Gastroesophageal sphincter (tissue), 4 donors: ENCODE results near the gene ZNF606. TPM values are rescaled to one million over a fixed set of nuclear protein-coding genes. Genes with fewer than 3 reads are reported as not detected.

Experiments used
- ATAC-seq: fragments of 150-250 bp; one replicate; pipeline ENCODE4 v1.9.1; 2016; ENCODE audit warnings: mild to moderate bottlenecking, moderate library complexity
- H3K27ac ChIP-seq, 4 donors: fragments of 200-600 bp; sonication (generic) in 3 of 4; 1 replicate in 3 of 4; 2 replicates in 1 of 4; pipeline ENCODE4 v1.5.1; 2016 to 2019
- H3K27me3 ChIP-seq: fragments of 200-600 bp; sonication (generic); one replicate; pipeline ENCODE4 v1.5.1; 2019
- H3K36me3 ChIP-seq, 2 donors: fragments of 200-600 bp; sonication (generic); one replicate each; pipeline ENCODE4 v1.5.1; 2019; ENCODE audit warnings: control low read depth in 1 of 2
- H3K4me1 ChIP-seq, 3 donors: fragments of 200-600 bp; sonication (generic); 1 replicate in 2 of 3; 2 replicates in 1 of 3; pipeline ENCODE4 v1.5.1; 2016 to 2019; ENCODE audit warnings: control low read depth in 2 of 3
- H3K4me3 ChIP-seq, 2 donors: fragments of 200-600 bp; sonication (generic); one replicate each; pipeline ENCODE4 v1.5.1; 2019; ENCODE audit warnings: mild to moderate bottlenecking in 1 of 2, moderate library complexity in 1 of 2
- H3K9me3 ChIP-seq, 3 donors: fragments of 200-600 bp; sonication (generic); one replicate each; pipeline ENCODE4 v1.5.1; 2017 to 2019; ENCODE audit warnings: control low read depth in 2 of 3
- CTCF ChIP-seq, 4 experiments: fragments of 200-600 bp in 2 of 4; fragments of 450-650 bp in 2 of 4; sonication (generic) in 1 of 4; IDR thresholded peaks; one replicate each; pipeline ENCODE4 v1.5.1; 2017 to 2019; ENCODE audit warnings: antibody characterized with exemption in 4 of 4, mild to moderate bottlenecking in 2 of 4, moderate library complexity in 2 of 4
- EP300 ChIP-seq: sonication (generic); formaldehyde crosslinking; IDR thresholded peaks from one replicate; pipeline ENCODE4 v1.6.1; 2017; ENCODE audit warnings: antibody characterized with exemption, mild to moderate bottlenecking
- POLR2A ChIP-seq, 2 donors: fragments of 450-650 bp; IDR thresholded peaks; one replicate each; pipeline ENCODE4 v1.6.1; 2017; ENCODE audit warnings: antibody characterized with exemption in 2 of 2, mild to moderate bottlenecking in 2 of 2, moderate library complexity in 1 of 2
- POLR2AphosphoS5 ChIP-seq: sonication (generic); formaldehyde crosslinking; IDR thresholded peaks from one replicate; pipeline ENCODE4 v1.6.1; 2017; ENCODE audit warnings: antibody characterized with exemption
- WGBS, 2 donors: methylation state at CpG; one replicate each; pipeline ENCODE4 v1.1.5; 2018; ENCODE audit warnings: low coverage in 1 of 2; 5-methylcytosine and 5-hydroxymethylcytosine counted together
- total RNA-seq, 4 donors: library from RNA; depleted of rRNA; stranded (reverse); fragments of >200 nt; gene quantifications; one replicate each; pipeline ENCODE4 v1.1.0, GENCODE V29; 2016

ZNF606 gene
- total RNA-seq, 4 donors from 2014 or later: 6.0 to 49.0 (median 18.8) TPM

GRCh38 chr19:58045411-58046050 lies 42.9 kb upstream of the ZNF606 start:
- Histone ChIP-seq H3K36me3 (no peaks in the 10 kb centered on the region), H3K9me3 (peaks cover 0 to 98% (median 4%) of the 10 kb centered on the region in 3 donors), H3K4me3 (no peak overlapping the region), H3K4me1 (no peaks in the 10 kb centered on the region), H3K27ac (no peak overlapping the region), H3K27me3 (peaks cover 13% of the 10 kb centered on the region)
- 97% methylated on average over 6 of the region's 24 CpGs; no CpG with 5 or more reads in 1 of the 2 donors for WGBS, 2 donors
- no peak for ATAC-seq
- TF ChIP-seq EP300: no peak
- TF ChIP-seq CTCF (IDR thresholded peaks at IDR 0.05): no peak
- TF ChIP-seq POLR2AphosphoS5: no peak
- TF ChIP-seq POLR2A (IDR thresholded peaks at IDR 0.05): no peak

GRCh38 chr19:58044886-58045285 lies 42.3 kb upstream of the ZNF606 start:
- Histone ChIP-seq H3K4me1 (no peaks in the 10 kb centered on the region), H3K36me3 (no peaks in the 10 kb centered on the region), H3K9me3 (peaks cover 0 to 99% (median 4%) of the 10 kb centered on the region in 3 donors), H3K4me3 (no peak overlapping the region), H3K27ac (no peak overlapping the region), H3K27me3 (peaks cover 13% of the 10 kb centered on the region)
- TF ChIP-seq EP300: no peak
- no peak for TF ChIP-seq CTCF (IDR thresholded peaks at IDR 0.05)
- TF ChIP-seq POLR2A (IDR thresholded peaks at IDR 0.05): no peak
- TF ChIP-seq POLR2AphosphoS5: no peak
- WGBS, 2 donors: 88 to 98% methylated on average over 3 to 9 of the region's 26 CpGs
- ATAC-seq: no peak

- WGBS, 2 donors: 62 to 67% methylated on average over 1 to 22 of the region's 42 CpGs
- Histone ChIP-seq H3K36me3 (no peaks in the 10 kb centered on the region), H3K27ac (no peak overlapping the region), H3K4me3 (no peak overlapping the region), H3K27me3 (peaks cover 13% of the 10 kb centered on the region), H3K9me3 (peaks cover 0 to 96% (median 4%) of the 10 kb centered on the region in 3 donors), H3K4me1 (no peaks in the 10 kb centered on the region)
- TF ChIP-seq CTCF (IDR thresholded peaks at IDR 0.05) (no peak), EP300 (no peak), POLR2A (IDR thresholded peaks at IDR 0.05) (no peak), POLR2AphosphoS5 (no peak)
- no peak for ATAC-seq
Observed at GRCh38 chr19:58044391-58044790, 41.8 kb upstream of the ZNF606 start.

- TF ChIP-seq CTCF (IDR thresholded peaks at IDR 0.05) (peak in 1 of 4 experiments; percentile 13), EP300 (no peak), POLR2AphosphoS5 (no peak)
- Histone ChIP-seq H3K9me3 (peaks cover 0 to 95% (median 1%) of the 10 kb centered on the region in 3 donors), H3K27ac (no peak overlapping the region), H3K36me3 (no peaks in the 10 kb centered on the region), H3K4me3 (no peak overlapping the region), H3K27me3 (peaks cover 29% of the 10 kb centered on the region), H3K4me1 (peaks cover 0 to 10% (median 0%) of the 10 kb centered on the region in 3 donors)
- WGBS, 2 donors: 45 to 100% methylated on average over 6 to 7 of the region's 54 CpGs
- ATAC-seq: no peak
Observed at GRCh38 chr19:58042495-58043340, 40.1 kb upstream of the ZNF606 start.
